Activated CD4-positive, alpha-beta T cell treated with anti-CD3 and anti-CD28 coated beads for 24 hours (primary cell): Measurements from ENCODE around the gene FAXC.

Experiments used
- DNase-seq, 2 donors: peaks; one replicate each; pipeline ENCODE4 v3.0.0-alpha.2; 2020; ENCODE audit warnings: low read depth in 2 of 2

FAXC gene

DNA sequence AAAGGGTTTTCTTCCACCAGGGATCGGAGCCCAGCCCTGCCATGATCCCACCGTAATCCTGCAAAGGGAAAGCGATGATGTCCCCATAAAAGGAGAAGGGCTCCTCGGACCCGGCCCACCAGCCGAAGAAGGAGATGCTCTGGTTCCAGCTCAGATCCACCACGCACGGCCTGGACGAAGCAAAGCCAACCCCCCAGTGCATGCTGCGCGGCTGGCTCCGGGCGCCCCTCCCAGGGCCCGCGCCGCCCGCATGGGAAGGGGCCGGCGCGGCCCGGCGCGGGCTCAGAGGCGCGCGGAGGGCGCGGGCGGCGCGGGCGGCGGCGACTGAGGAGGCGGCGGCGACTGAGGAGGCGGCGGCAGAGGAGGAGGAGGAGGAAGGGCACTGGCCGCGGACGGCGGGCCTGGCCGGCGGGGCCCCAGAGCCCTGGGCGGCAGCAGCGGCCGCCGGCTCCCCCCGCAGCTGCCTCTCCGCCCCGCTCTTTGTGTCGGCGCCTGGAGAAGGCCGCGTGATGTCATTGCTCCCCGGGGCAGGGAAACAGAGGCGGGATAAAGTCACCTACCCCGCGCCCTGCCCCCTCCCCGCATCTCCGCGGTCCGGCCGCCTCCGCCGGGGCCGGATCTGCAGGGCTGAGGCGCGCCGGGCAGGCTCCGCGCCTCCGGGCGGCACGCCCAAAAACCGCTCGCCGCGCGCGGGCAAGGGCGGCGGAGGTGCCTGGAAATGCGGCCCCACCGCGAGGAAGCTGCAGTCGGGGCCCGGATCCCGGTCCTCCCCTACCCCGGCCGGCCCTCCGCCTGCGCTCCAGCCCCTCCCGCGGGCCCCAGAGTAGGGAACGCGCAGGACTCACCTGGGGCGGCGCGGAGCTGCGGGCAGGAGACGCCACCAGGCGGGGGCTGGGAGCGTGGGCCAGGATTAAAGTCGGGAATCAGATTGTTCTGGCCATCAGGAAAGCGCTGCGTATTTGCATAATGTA lies at the start of gene FAXC:
TSS of gene FAXC (minus strand) at position 504 of the 971 bp plus-strand sequence. CDS start at position 202, 302 bp downstream.
- DNase-seq, result no peak

DNA sequence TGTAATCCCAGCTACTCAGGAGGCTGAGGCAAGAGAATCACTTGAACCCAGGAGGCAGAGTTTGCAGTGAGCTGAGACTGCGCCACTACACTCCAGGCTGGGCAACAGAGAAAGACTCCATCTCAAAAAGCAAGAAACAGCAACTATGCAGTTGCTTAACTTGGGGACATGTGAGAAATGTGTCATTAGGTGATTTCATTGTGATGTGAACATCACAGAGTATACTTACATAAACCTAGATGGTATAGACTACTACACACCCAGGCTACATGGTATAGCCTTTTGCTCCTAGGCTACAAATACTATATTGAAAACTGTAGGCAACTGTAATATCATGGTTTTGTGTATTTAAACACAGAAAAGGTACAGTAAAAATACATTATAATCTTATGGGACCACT lies 47.8 kb upstream of the FAXC start:
- no peak for DNase-seq

DNA sequence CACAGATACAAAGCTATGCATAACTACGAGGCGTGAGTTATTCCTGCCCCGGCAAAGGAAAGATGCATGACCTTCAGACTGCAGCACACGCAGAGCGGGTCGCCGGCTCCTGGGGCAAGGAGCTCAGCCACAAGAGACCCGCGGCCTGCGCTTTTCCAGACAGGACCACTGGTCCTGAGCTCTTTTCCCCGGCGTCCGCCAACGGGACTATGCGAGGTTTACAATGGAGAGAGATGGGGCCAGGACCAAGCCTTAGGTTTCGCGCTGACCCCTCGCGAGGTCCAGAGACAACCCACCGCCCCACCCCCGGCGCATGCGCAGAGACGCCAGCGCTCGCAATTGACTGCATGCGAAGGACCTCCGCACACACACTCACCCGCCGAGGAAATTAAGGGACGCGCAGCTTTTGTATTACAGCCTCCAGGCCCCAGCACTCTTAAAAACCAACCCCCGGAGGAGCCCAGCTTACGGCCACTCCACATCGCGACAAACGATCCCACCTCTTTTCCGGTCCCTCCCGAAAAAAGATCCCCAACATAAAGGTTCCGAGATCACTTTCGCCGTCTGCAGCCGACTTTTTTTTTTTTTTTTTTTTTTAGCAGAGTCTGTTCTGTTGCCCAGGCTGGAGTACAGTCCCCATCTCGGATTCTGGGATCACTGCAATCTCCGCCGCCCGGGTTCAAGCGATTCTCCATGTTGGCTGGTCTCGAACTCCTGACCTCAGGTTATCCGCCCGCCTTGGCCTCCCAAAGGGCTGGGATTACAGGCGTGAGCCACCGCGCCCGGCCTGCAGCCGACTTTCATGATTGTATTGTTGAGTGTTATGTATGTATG lies 44.4 kb upstream of the FAXC start, which contains the start of gene COQ3:
TSS of gene COQ3 (minus strand) at position 498 of the 834 bp plus-strand sequence. CDS start at position 482, 16 bp downstream.
- peak; percentile 42 to 52 for DNase-seq

- DNase-seq, result no peak
Observed at GRCh38 chr6:99393366-99393697, 43.9 kb upstream of the FAXC start.

- no peak for DNase-seq
Observed at GRCh38 chr6:99390896-99391295, 41.4 kb upstream of the FAXC start.

DNA sequence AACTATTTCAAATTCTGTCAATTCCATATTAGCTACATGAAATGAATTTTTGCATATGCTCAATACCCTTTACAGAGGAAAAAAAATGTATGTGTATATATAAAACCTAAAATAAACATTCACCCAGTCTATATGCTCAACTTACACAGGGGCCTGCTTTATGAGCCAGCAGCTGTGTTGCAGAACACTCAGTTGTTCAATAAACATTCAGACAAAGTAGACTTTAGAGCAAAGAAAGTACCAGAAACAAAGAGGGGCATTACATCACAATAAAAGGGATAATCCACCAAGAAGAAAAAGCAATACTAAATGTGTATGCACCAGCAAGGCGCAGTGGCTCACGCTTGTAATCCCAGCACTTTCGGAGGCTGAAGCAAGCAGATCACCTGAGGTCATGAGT lies 35.0 kb upstream of the FAXC start:
- DNase-seq, result no peak

GRCh38 chr6:99378636-99379035 lies 29.2 kb upstream of the FAXC start:
- no peak for DNase-seq

DNA sequence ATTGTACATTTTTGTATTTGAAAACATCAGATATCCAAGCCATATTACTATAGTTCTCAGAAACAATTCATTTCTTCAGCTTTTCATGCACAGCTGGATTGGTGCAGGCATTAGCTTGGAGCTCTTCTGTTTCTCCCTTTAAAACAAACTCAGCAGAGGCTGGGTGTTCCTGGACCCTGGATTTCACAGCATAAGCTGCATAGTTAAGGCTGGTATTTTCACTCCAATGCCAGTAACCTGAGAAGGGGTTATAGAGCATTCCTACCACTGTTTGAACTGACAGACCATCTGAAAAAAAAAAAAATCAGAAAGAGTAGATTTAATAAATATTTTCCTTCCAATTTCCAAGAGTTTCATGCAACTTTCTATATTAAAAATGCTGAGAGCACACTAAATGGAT lies 20.1 kb upstream of the FAXC start:
- no peak for DNase-seq

DNA sequence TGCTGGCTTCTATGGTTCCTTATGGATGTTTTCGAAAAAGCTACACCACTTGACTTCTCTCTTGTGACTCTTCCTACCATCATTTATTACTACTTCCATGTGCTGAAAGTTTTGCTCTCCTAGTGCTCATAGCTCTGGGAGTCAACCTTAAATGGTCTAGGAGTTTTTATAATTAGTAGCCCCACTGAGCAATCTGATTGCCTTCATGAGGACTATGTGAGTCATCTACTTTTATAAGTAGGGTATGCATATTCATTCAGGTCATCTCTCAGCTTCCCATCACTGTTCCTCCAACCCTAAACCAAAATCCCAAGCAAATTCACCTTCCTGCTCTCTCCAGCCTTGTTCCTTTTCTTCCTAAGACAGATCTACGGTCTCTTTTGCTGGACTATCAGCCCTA lies 17.4 kb upstream of the FAXC start:
- DNase-seq, result no peak

DNA sequence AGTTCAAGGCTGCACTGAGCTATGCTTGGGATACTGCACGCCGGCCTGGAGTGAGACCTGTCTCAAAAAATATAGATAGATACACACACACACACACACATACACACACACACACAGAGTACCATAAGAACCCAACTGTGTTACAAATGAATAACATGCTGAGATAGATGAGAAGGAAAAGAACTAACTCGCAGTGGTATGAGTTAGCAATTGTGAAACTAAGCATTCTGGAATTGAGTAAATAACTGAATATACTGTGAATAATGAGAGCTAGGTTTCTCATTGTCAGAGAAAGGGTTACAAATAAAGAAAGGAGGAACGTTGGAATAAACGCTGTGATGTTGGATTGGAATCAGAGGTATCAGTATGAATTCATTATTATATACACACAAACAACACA lies 14.6 kb upstream of the FAXC start:
- no peak for DNase-seq

- DNase-seq, result no peak
Observed at GRCh38 chr6:99362678-99363268, 13.3 kb upstream of the FAXC start.

DNA sequence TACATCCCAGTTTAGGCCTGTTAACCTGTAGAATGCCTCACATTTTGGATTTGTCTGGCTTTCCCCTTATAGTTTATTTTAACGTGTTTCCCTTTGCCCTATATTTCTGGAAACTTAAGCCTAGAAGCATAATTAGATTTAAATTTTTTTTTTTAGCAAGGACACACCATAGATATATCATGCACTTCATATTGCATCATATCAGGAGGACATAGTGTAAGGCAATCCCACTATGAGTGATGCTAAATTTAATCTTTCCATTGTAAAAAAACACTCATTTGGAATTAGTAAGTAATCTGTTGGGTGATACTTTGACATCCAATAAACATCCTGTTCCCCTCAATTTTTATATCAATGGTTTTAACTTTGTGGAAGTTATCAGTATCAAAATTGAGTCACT lies 10.3 kb upstream of the FAXC start:
- DNase-seq, result no peak

- DNase-seq, result no peak
Observed at GRCh38 chr6:99356641-99357040, 7.2 kb upstream of the FAXC start.

DNA sequence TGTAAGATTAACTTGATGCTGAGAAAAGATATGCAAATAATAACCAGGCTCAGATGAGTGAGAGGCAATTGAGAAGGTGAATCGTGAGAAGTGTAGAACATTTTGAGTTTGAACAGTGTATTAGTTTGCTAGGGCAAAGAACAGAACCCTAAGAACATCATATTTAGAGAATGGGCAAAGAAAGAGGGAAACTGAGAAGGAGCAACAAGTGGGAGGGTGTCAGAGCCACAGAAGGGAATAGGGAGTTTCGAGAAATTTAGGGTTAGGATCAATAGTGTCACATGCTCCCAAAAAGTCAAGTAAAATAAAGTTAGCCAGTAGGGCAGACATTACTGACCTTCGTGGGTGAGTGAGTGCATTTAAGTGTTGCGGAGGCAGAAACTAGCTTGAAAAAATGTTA lies 5.5 kb upstream of the FAXC start:
- no peak for DNase-seq

DNA sequence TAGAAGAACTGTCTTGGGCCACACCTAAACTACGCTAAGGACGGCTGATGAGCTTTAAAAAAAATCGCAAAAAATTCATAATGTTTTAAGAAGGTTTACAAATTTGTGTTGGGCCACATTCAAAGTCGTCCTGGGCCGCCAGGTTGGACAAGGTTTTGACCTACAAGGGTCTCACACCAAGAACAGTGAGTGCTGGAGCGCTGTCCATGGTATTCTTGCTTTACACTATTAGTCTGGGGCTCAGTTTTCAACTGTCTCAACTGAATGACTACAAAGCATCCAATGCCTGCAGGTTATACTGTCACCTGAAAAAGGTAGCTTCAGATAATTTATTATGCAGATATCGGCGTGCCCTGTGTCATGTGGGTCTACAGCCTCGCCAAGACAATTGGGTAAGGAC lies 3.7 kb upstream of the FAXC start:
- DNase-seq, result no peak

- no peak for DNase-seq
Observed at GRCh38 chr6:99350573-99350972, 1.1 kb upstream of the FAXC start.

DNA sequence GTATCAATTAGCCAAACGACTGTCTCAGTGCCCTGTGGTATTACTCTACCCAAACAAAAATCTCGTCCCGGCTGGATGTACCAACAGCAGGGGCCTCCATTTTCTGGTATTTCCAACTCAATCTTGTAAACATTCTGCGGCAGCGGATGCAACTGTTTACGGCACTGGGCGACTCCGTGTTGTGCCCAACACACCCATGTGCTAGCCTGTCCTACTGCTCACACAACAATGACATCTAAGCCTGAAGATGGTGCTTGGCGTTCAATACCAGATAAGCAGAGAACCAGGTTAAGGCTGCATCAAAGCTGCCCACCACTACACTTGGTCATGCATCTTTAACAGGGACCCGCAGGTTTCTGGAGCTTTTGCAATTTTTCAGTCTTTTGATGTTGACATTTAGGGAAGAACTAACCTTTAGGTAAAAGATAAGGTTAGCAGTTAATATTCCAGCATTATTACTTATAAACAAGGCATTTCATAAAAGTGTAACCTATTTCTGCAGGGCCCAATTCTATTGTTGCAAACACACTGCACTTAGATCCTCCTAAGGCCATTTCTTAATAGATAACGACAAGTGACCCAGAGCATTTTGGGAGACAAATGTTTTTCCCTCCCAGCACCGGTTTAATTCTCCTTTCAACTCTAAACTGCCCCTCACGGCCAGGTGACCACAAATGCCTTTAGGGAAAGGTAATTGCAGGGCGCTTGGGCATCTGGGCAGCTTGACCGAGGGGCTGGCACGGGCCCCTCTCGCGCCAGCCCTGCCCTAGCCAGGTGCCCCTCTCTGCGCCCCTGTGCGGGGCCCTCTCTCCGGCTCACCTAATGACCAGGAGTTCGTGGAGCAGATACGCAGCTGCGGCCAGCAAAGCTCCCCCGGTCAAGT lies 945 bp downstream of the FAXC start:
- DNase-seq, result no peak

DNA sequence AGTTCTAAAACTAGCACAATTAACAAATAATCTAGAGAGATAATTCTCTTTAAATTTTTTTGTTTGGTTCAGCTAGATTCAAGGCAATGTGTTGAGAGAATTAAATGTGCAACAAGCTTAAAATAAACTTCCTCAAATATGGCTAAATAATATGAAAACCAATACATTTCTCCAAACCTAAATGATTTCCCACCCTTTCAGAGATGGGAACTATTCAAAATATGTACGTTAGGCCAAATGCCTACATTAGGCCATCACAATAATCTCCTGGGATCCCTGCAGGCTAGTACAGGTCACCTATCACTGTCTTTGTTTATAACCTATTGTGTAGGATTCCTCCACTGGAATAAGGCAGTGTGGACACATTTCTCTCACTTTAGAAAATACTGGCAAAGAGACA lies 1.7 kb downstream of the FAXC start:
- no peak for DNase-seq

DNA sequence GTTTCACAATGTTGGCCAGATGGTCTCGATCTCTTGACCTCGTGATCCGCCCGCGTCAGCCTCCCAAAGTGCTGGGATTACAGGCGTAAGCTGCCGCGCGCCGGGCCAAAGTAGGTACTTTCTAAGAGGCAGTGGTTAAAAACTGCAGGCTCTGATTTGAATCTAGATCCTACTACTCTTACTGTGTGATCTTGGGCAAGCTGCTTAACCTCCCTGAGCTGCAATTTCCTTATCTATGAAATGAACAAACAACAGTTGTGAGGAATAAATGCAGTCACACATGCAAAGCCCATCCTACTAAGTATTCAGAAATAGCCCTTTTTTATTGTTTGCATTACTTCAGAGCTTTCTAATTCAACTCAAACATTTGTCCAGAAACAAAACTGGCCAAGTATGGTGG lies 2.9 kb downstream of the FAXC start:
- DNase-seq, result no peak

- DNase-seq, result no peak
Observed at GRCh38 chr6:99345164-99345563, 4.3 kb downstream of the FAXC start.

DNA sequence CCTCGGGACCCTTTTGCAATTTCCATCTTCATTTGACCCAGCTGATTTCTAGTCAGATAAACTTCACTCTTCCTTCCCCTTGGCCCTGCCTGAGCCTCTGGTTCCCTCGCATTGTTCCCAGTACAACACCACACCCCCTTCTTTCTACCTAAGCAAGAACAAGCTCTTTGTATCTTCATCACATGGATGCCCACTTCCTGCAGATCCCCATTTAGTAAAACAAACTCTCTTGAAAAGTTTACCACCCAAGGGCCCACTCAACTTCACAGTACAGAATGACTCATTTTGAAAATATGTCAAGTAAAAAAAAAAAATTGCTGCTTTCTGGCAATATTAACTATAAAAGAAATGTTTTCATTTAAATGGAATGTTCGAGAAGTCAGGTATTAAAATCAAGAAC lies 5.2 kb downstream of the FAXC start:
- no peak for DNase-seq
